HepG2 (cell line): ENCODE data around the gene MCOLN1. TPM values are rescaled to one million over a fixed set of nuclear protein-coding genes. Genes with fewer than 3 reads are reported as not detected.

Experiments used
- ATAC-seq: fragments of 200-7000 bp; cut with Tn5 transposase; 3 replicates; pipeline ENCODE4 v1.9.1; 2020; ENCODE audit warnings: mild to moderate bottlenecking, moderate library complexity
- BruUV-seq: library from RNA; stranded (reverse); fragments of 400-500 nt; replicated peaks from 2 replicates; lab custom pipeline; 2021; lab: Mats Ljungman, UMichigan
- CTCF ChIA-PET: fragments of 300-600 bp; formaldehyde crosslinking; extraction: SDS; loops from one replicate; lab custom pipeline; 2021; ENCODE audit warnings: low total read pairs, inconsistent platforms, low intra/inter-chr PET ratio; lab: Yijun Ruan, JAX
- POLR2A ChIA-PET: fragments of 350-600 bp; sonication (Branson Sonifier 250); formaldehyde crosslinking; loops from one replicate; lab custom pipeline; 2020; ENCODE audit warnings: antibody characterized with exemption, inconsistent platforms; lab: Yijun Ruan, JAX
- DNase-seq: peaks from one replicate; pipeline ENCODE4 v3.0.0-alpha.2; 2015; ENCODE audit warnings: low spot score
- FAIRE-seq: peaks from 3 replicates; lab custom pipeline; 2011; peaks lifted over from hg19 to GRCh38; lab: Jason Lieb, UNC
- H2AFZ ChIP-seq: one replicate; pipeline ENCODE4 v1.6.1; 2011; ENCODE audit warnings: low read length, inconsistent platforms
- H3K27ac ChIP-seq: fragments of 300-600 bp; 3 replicates; pipeline ENCODE4 v1.8.0; 2011; ENCODE audit warnings: mixed run types, mild to moderate bottlenecking, mixed read lengths, low read length, inconsistent platforms; ENCODE audit not compliant: insufficient read depth; ENCODE audit errors: extremely low read length
- H3K27me3 ChIP-seq, 2 experiments: fragments of 200-600 bp in 1 of 2; 2 replicates in 1 of 2; 3 replicates in 1 of 2; pipeline versions ENCODE4 v1.6.0 to v1.8.0; 2011; ENCODE audit warnings: low read length in 2 of 2, mild to moderate bottlenecking in 2 of 2, moderate library complexity in 2 of 2, inconsistent platforms in 1 of 2; ENCODE audit not compliant: insufficient read depth in 2 of 2, control insufficient read depth in 1 of 2
- H3K36me3 ChIP-seq, 2 experiments: fragments of 200-600 bp in 1 of 2; replicated peaks in 1 of 2; 2 replicates in 1 of 2; 3 replicates in 1 of 2; pipeline versions ENCODE4 v1.5.1 to v1.8.0; 2011; ENCODE audit warnings: low read length in 2 of 2, inconsistent platforms in 1 of 2; ENCODE audit not compliant: insufficient read depth in 2 of 2, control insufficient read depth in 1 of 2
- H3K4me1 ChIP-seq: 2 replicates; pipeline ENCODE4 v1.5.1; 2012; ENCODE audit warnings: low read length, inconsistent platforms; ENCODE audit not compliant: insufficient read depth
- H3K4me2 ChIP-seq: 2 replicates; pipeline ENCODE4 v1.6.0; 2011; ENCODE audit warnings: low read depth, low read length, inconsistent platforms
- H3K4me3 ChIP-seq, 3 experiments: fragments of 200-600 bp in 1 of 3; sonication (generic), shearing (Covaris generic) in 1 of 3; replicated peaks in 1 of 3; 2 replicates each; pipeline ENCODE4 v1.5.1; 2011 to 2016; ENCODE audit warnings: low read length in 3 of 3, inconsistent platforms in 2 of 3, low read depth in 2 of 3, mild to moderate bottlenecking in 2 of 3, control low read depth in 1 of 3, mixed read lengths in 1 of 3; ENCODE audit not compliant: insufficient read depth in 1 of 3
- H3K79me2 ChIP-seq: one replicate; pipeline ENCODE4 v1.6.1; 2011; ENCODE audit warnings: low read length, inconsistent platforms; ENCODE audit not compliant: insufficient read depth
- H3K9ac ChIP-seq: 2 replicates; pipeline ENCODE4 v1.6.0; 2011; ENCODE audit warnings: mild to moderate bottlenecking, low read depth, low read length, inconsistent platforms; ENCODE audit not compliant: insufficient read depth
- H3K9me3 ChIP-seq: 2 replicates; pipeline ENCODE4 v1.5.1; 2012; ENCODE audit warnings: mild to moderate bottlenecking, low read length
- H4K20me1 ChIP-seq: 2 replicates; pipeline ENCODE4 v1.6.0; 2011; ENCODE audit warnings: inconsistent platforms, mild to moderate bottlenecking, low read length, moderate library complexity; ENCODE audit not compliant: insufficient read depth
- ATF7-NPFF ChIP-seq: sonication (generic); formaldehyde crosslinking; IDR thresholded peaks from 2 replicates; pipeline ENCODE4 v1.8.1; 2023; ENCODE audit warnings: mild to moderate bottlenecking, low read depth, missing genetic modification reagents, moderate library complexity
- GTF2F1 ChIP-seq: fragments of 150-350 bp; IDR thresholded peaks from 2 replicates; pipeline ENCODE4 v1.6.1; 2014; ENCODE audit warnings: low read length
- MIER2 ChIP-seq: IDR thresholded peaks from 2 replicates; pipeline ENCODE4 v1.6.1; 2016; ENCODE audit warnings: missing biosample characterization, missing genetic modification reagents
- PAX8 ChIP-seq: sonication (generic); formaldehyde crosslinking; IDR thresholded peaks from 2 replicates; pipeline ENCODE4 v1.8.0; 2022; ENCODE audit warnings: mild to moderate bottlenecking, missing genetic modification reagents, borderline replicate concordance
- RARA ChIP-seq: IDR thresholded peaks from 2 replicates; pipeline ENCODE4 v1.6.1; 2016; ENCODE audit warnings: missing genetic modification reagents, missing compliant biosample characterization
- SP140L ChIP-seq: sonication (generic); formaldehyde crosslinking; IDR thresholded peaks from 2 replicates; pipeline ENCODE4 v1.4.0; 2020; ENCODE audit warnings: missing genetic modification reagents, borderline replicate concordance
- TAF15 ChIP-seq: fragments of 200-400 bp; formaldehyde crosslinking; IDR thresholded peaks from one replicate; pipeline ENCODE4 v1.6.1; 2018; ENCODE audit warnings: mild to moderate bottlenecking, low read depth, low read length; ENCODE audit not compliant: poor library complexity, severe bottlenecking
- ZFY ChIP-seq: sonication (generic); formaldehyde crosslinking; IDR thresholded peaks from 2 replicates; pipeline ENCODE4 v1.4.0; 2020; ENCODE audit warnings: missing genetic modification reagents
- ZNF276 ChIP-seq: sonication (generic); formaldehyde crosslinking; IDR thresholded peaks from 2 replicates; pipeline ENCODE4 v1.4.0; 2020; ENCODE audit warnings: mild to moderate bottlenecking, low read depth, missing genetic modification reagents
- ZNF34 ChIP-seq: sonication (generic); formaldehyde crosslinking; IDR thresholded peaks from 2 replicates; pipeline ENCODE4 v1.4.0; 2020; ENCODE audit warnings: mild to moderate bottlenecking, missing genetic modification reagents, borderline replicate concordance
- ZNF672 ChIP-seq: sonication (generic); formaldehyde crosslinking; IDR thresholded peaks from 2 replicates; pipeline ENCODE4 v1.8.1; 2022; ENCODE audit warnings: missing genetic modification reagents
- ZNF768 ChIP-seq: sonication (generic); formaldehyde crosslinking; IDR thresholded peaks from 2 replicates; pipeline ENCODE4 v1.4.0; 2020; ENCODE audit warnings: missing genetic modification reagents
- ZSCAN12 ChIP-seq: sonication (generic); formaldehyde crosslinking; IDR thresholded peaks from 2 replicates; pipeline ENCODE4 v1.9.0; 2021; ENCODE audit warnings: mild to moderate bottlenecking, missing genetic modification reagents
- ZSCAN21 ChIP-seq: sonication (generic); formaldehyde crosslinking; IDR thresholded peaks from 2 replicates; pipeline ENCODE4 v1.8.0; 2022; ENCODE audit warnings: mild to moderate bottlenecking, missing genetic modification reagents, moderate library complexity, borderline replicate concordance
- WGBS: methylation state at CpG from one replicate; pipeline ENCODE4 v1.1.6; 2017; ENCODE audit warnings: low lambda C conversion rate; 5-methylcytosine and 5-hydroxymethylcytosine counted together
- in situ Hi-C: cut with HindIII; loops from 2 replicates; pipeline ENCODE4 v1.10.0; 2017; ENCODE audit warnings: low pct_unique_long_range_greater_than_20kb; ENCODE audit not compliant: extremely low pct_ligation_motif_present
- intact Hi-C: fragments of 100-400 bp; cut with micrococcal nuclease; formaldehyde crosslinking; loops from one replicate; pipeline ENCODE4 v1.10.0; 2022; ENCODE audit not compliant: unreplicated experiment
- polyA plus RNA-seq, 8 experiments: library from polyadenylated mRNA; depleted of rRNA in 3 of 8; stranded (reverse) in 7 of 8; unstranded in 1 of 8; fragments of >200 nt; fragmentation: Illumina TruSeq in 4 of 8; extraction: Trizol in 4 of 8; gene quantifications; 2 replicates each; pipeline versions ENCODE4 v1.2.1 to v1.2.3, GENCODE V29; 2011 to 2016; ENCODE audit warnings: low read depth in 4 of 8, missing spikeins in 1 of 8, mixed read lengths in 1 of 8; ENCODE audit not compliant: insufficient read depth in 1 of 8
- total RNA-seq, 5 experiments: library from RNA; depleted of rRNA; stranded (reverse); fragments of >200 nt; fragmentation: Illumina TruSeq; extraction: Trizol; gene quantifications; 2 replicates each; pipeline ENCODE4 v1.2.3, GENCODE V29; 2016; ENCODE audit warnings: low read depth in 1 of 5
- TF ChIP-seq, protein P1 (sequence below): sonication (generic); formaldehyde crosslinking; IDR thresholded peaks from 2 replicates; pipeline ENCODE4 v1.4.0; 2020; ENCODE audit warnings: mild to moderate bottlenecking, missing genetic modification reagents

The MCOLN1 gene
- total and polyA plus RNA-seq, 2 of the 13 experiments (the other 11 are each of a cell fraction or from before 2014, with no cell fraction given), result 3.4 to 15.7 TPM

DNA sequence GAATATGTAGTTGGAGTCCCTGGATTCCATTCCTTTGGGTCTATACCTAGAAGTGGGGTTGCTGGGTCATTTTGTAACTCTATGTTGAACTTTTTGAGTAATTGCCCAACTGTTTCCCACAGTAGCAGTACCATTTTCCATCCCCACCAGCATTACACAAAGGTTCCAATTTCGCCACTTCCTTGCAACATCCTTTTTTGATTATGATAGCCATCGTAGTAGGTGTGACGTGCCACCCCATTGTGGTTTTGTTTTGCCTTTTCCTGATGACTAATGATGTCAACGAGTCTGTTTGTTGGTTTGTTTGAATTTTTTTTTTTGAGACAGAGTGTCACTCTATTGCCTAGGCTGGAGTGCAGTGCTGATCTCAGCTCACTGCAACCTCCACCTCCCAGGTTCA, 30.3 kb upstream of the MCOLN1 start (continued):
- TF ChIP-seq ZNF276 (CRISPR knock-in tag) (no peak), ZSCAN21 (CRISPR knock-in tag) (no peak)

GRCh38 chr19:7492558-7492957, 29.9 kb upstream of the MCOLN1 start:
- POLR2A ChIA-PET, result no interaction called here
- Histone ChIP-seq H3K36me3 (no peaks in the 10 kb centered on the region), H3K9ac (no peak overlapping the region), H3K4me2 (peak overlapping the region; percentile 21; the same call in 1 of the 2 replicates), H3K79me2 (no peaks in the 10 kb centered on the region), H2AFZ (no peak overlapping the region), H3K9me3 (no peaks in the 10 kb centered on the region), H3K27me3 (no peaks in the 10 kb centered on the region), H3K4me3 (no peak overlapping the region), H3K4me1 (peaks cover 65% of the 10 kb centered on the region), H4K20me1 (no peaks in the 10 kb centered on the region), H3K27ac (no peak overlapping the region)
- ATAC-seq, result no peak
- WGBS, result 45% methylated on average over 11 of the region's 11 CpGs
- FAIRE-seq, result no peak
- CTCF ChIA-PET, result no interaction called here
- intact Hi-C loops (loop anchor here (10.0 kb wide), 1 partner anchor 98 kb away; no protein-coding TSS in a partner anchor), in situ Hi-C loops (no loop called here)
- no peak for DNase-seq
- BruUV-seq, result no TSS peak
- TF ChIP-seq ZNF34, result no peak
- no peak for TF ChIP-seq ZNF672 (CRISPR knock-in tag)
- no peak for TF ChIP-seq ATF7-NPFF (CRISPR knock-in tag)
- TF ChIP-seq GTF2F1, result no peak
- TF ChIP-seq RARA (CRISPR knock-in tag), result no peak
- TF ChIP-seq MIER2 (CRISPR knock-in tag), result no peak
- TF ChIP-seq PAX8 (CRISPR knock-in tag), result no peak
- TF ChIP-seq SP140L (CRISPR knock-in tag), result no peak
- no peak for TF ChIP-seq ZSCAN12 (CRISPR knock-in tag)
- TF ChIP-seq ZNF768, result no peak
- no peak for TF ChIP-seq TAF15
- TF ChIP-seq ZFY, result no peak
- TF ChIP-seq, protein P1, sequence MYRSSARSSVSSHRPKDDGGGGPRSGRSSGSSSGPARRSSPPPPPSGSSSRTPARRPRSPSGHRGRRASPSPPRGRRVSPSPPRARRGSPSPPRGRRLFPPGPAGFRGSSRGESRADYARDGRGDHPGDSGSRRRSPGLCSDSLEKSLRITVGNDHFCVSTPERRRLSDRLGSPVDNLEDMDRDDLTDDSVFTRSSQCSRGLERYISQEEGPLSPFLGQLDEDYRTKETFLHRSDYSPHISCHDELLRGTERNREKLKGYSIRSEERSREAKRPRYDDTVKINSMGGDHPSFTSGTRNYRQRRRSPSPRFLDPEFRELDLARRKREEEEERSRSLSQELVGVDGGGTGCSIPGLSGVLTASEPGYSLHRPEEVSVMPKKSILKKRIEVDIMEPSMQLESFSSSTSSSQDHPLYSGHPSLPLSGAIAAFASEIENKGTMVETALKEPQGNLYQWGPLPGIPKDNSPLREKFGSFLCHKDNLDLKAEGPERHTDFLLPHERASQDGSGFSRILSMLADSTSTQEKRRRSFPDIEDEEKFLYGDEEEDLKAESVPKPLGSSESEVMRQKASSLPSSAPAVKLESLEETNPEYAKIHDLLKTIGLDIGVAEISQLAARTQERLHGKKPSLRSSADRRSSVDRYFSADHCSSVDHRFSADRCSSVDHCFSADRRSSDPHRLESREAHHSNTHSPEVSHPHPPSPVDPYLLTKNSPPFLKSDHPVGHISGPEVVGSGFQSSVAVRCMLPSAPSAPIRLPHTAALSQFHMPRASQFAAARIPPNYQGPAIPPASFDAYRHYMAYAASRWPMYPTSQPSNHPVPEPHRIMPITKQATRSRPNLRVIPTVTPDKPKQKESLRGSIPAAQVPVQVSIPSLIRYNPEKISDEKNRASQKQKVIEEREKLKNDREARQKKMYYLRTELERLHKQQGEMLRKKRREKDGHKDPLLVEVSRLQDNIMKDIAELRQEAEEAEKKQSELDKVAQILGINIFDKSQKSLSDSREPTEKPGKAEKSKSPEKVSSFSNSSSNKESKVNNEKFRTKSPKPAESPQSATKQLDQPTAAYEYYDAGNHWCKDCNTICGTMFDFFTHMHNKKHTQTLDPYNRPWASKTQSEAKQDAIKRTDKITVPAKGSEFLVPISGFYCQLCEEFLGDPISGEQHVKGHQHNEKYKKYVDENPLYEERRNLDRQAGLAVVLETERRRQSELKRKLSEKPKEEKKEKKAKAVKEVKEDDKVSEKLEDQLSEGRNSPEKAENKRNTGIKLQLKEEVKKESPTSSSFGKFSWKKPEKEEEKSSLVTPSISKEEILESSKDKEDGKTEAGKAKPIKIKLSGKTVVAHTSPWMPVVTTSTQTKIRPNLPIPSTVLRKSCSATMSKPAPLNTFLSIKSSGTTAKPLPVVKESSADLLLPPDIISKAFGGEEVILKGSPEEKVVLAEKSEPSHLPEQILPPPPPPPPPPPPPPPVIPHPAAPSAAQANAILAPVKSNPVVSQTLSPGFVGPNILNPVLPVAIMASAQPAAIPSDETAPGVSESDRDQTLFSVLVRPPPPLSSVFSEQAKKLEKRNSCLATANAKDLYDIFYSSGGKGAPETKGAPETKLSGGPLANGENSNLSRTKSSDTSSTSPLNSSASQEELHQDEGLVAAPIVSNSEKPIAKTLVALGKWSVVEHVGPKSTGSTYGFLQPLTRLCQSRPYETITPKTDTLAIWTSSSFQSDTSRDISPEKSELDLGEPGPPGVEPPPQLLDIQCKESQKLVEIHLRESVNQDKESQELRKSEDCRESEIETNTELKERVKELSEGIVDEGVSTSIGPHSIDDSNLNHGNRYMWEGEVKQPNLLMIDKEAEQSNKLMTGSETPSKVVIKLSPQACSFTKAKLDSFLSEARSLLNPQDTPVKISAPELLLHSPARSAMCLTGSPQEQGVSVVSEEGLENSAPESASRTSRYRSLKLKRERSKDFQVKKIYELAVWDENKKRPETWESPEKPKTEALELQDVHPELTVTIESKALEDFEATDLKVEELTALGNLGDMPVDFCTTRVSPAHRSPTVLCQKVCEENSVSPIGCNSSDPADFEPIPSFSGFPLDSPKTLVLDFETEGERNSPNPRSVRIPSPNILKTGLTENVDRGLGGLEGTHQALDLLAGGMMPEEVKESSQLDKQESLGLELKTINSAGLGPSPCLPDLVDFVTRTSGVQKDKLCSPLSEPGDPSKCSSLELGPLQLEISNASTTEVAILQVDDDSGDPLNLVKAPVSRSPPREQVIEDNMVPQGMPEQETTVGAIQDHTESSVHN (CRISPR knock-in tag), result no peak
